Measurements from ENCODE around the gene CDKAL1. TPM values are rescaled to one million over a fixed set of nuclear protein-coding genes. Genes with fewer than 3 reads are reported as not detected.

Gene CDKAL1
- total and polyA plus RNA-seq, 2 of the 8 experiments (the other 6 are each of a cell fraction or from before 2014, with no cell fraction given) = 8.4 to 24.6 TPM

DNA sequence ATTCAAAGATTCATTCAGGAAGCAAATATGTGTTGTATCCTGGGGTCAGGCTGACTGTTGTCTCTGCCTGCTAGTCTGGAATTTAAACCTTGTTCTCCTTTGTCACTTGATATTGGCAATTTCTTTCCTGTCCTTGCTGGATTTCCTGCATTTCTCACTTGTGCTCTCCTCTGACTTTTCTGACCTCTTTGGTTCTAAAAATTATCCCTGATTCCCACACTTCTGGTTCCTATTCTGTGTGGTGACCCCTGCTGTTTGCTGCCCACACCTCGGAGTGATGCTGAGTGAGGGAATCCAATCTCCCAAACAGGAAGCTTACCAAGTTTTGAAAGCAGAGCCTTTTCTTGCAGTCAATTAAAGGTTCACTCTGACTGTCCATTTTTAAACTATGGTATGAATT, 345.3 kb downstream of the CDKAL1 start:
- Histone ChIP-seq H2BK12ac (ENCODE audit: low read depth, low read length) (no peak overlapping the region), H4K5ac (ENCODE audit: insufficient read length, low read depth, low read length) (peak overlapping the region; percentile 2), H3K79me1 (ENCODE audit: low read depth, low read length) (no peaks in the 10 kb centered on the region), H3K4me3 (ENCODE audit: extremely low read depth in 1 of 4, insufficient read depth in 2 of 4, low read depth in 3 of 4, low read length in 4 of 4) (no peak overlapping the region), H3K9ac (replicated peaks in 1 of 4; ENCODE audit: extremely low read depth in 1 of 4, low read depth in 3 of 4, low read length in 3 of 4) (no peak overlapping the region), H4K20me1 (replicated peaks in 1 of 2; ENCODE audit: control insufficient read depth in 1 of 2, insufficient read depth in 2 of 2, low read length in 2 of 2) (no peaks in the 10 kb centered on the region), H3K4ac (replicated peaks; ENCODE audit: insufficient read length, low read depth, low read length) (peak overlapping the region; percentile 36), H3K4me1 (replicated peaks in 1 of 4; ENCODE audit: control insufficient read depth in 3 of 4, insufficient read depth in 4 of 4, low read length in 3 of 4) (peaks cover 2 to 18% (median 12%) of the 10 kb centered on the region in 4 experiments; a peak in 6 of 7 replicates), H3K4me2 (ENCODE audit: insufficient read depth in 1 of 2, low read depth in 2 of 2, low read length in 2 of 2) (no peak overlapping the region), H3K23ac (ENCODE audit: insufficient read length) (no peak overlapping the region), H2AK5ac (ENCODE audit: low read depth, low read length) (no peak overlapping the region), H3K27ac (ENCODE audit: low read depth, low read length) (no peak overlapping the region), H3K23me2 (ENCODE audit: low read depth, low read length) (no peaks in the 10 kb centered on the region), H2BK15ac (ENCODE audit: low read length) (no peak overlapping the region), H2AFZ (ENCODE audit: low read length) (no peak overlapping the region), H3K79me2 (ENCODE audit: control insufficient read depth in 1 of 2, insufficient read depth in 2 of 2, low read length in 2 of 2) (no peaks in the 10 kb centered on the region), H3K36me3 (ENCODE audit: control insufficient read depth in 2 of 4, insufficient read depth in 4 of 4, low read length in 3 of 4) (no peaks in the 10 kb centered on the region), H3K14ac (ENCODE audit: insufficient read length) (no peak overlapping the region), H3K56ac (replicated peaks; ENCODE audit: insufficient read length, low read depth, low read length) (no peak overlapping the region), H3K18ac (ENCODE audit: extremely low read depth, low read length) (peak overlapping the region; percentile 5; the same call in 1 of the 2 replicates), H3K9me3 (ENCODE audit: insufficient read depth in 2 of 2, low read depth in 1 of 2, low read length in 1 of 2) (peaks cover 0 to 3% of the 10 kb centered on the region in 2 experiments; a peak in 1 of 4 replicates), H4K91ac (replicated peaks; ENCODE audit: insufficient read length, low read length) (no peak overlapping the region), H3K27me3 (replicated peaks in 1 of 4; ENCODE audit: control insufficient read depth in 3 of 4, extremely low read depth in 1 of 4, insufficient read depth in 3 of 4, low read length in 3 of 4) (no peaks in the 10 kb centered on the region), H4K8ac (ENCODE audit: extremely low read depth, insufficient read depth, low read length) (no peak overlapping the region), H2BK5ac (ENCODE audit: low read depth, low read length) (peak overlapping the region; percentile 84; the same call in 1 of the 2 replicates), H2BK20ac (ENCODE audit: low read length) (no peak overlapping the region), H2BK120ac (replicated peaks; ENCODE audit: low read depth, low read length) (peak overlapping the region; percentile 79)
- TF ChIP-seq RFX5 (IDR thresholded peaks at IDR 0.05; ENCODE audit: borderline replicate concordance, low read depth, low read length) (no peak), ASH2L (IDR thresholded peaks at IDR 0.05; ENCODE audit: low read length) (no peak), CREB1 (IDR thresholded peaks at IDR 0.05) (no peak), CEBPB (IDR thresholded peaks at IDR 0.05; ENCODE audit: low read depth, low read length) (no peak), POU5F1 (IDR thresholded peaks at IDR 0.05; ENCODE audit: low read depth, low read length) (no peak), ZNF274 (IDR thresholded peaks at IDR 0.05; ENCODE audit: borderline replicate concordance, extremely low read depth, low read length) (no peak), RXRA (IDR thresholded peaks at IDR 0.05; ENCODE audit: insufficient read depth, low read depth, low read length) (no peak), GABPA (IDR thresholded peaks at IDR 0.05; ENCODE audit: borderline replicate concordance, insufficient read depth, low read length) (no peak), BCL11A (IDR thresholded peaks at IDR 0.05; ENCODE audit: low read depth in 2 of 2, low read length in 2 of 2) (no peak)
- TF ChIP-seq, protein P1, sequence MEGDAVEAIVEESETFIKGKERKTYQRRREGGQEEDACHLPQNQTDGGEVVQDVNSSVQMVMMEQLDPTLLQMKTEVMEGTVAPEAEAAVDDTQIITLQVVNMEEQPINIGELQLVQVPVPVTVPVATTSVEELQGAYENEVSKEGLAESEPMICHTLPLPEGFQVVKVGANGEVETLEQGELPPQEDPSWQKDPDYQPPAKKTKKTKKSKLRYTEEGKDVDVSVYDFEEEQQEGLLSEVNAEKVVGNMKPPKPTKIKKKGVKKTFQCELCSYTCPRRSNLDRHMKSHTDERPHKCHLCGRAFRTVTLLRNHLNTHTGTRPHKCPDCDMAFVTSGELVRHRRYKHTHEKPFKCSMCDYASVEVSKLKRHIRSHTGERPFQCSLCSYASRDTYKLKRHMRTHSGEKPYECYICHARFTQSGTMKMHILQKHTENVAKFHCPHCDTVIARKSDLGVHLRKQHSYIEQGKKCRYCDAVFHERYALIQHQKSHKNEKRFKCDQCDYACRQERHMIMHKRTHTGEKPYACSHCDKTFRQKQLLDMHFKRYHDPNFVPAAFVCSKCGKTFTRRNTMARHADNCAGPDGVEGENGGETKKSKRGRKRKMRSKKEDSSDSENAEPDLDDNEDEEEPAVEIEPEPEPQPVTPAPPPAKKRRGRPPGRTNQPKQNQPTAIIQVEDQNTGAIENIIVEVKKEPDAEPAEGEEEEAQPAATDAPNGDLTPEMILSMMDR (IDR thresholded peaks at IDR 0.05; ENCODE audit: control extremely low read depth in 1 of 3, insufficient read depth in 1 of 3, low read depth in 1 of 3, low read length in 3 of 3) = no peak
- TF ChIP-seq, protein P2, sequence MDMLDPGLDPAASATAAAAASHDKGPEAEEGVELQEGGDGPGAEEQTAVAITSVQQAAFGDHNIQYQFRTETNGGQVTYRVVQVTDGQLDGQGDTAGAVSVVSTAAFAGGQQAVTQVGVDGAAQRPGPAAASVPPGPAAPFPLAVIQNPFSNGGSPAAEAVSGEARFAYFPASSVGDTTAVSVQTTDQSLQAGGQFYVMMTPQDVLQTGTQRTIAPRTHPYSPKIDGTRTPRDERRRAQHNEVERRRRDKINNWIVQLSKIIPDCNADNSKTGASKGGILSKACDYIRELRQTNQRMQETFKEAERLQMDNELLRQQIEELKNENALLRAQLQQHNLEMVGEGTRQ (IDR thresholded peaks at IDR 0.05; ENCODE audit: low read length) = no peak
- WGBS, 2 experiments (ENCODE audit: extremely low coverage in 1 of 2, insufficient coverage in 1 of 2, insufficient read length in 1 of 2, insufficient replicate concordance in 2 of 2, low coverage in 1 of 2, low lambda C conversion rate in 2 of 2, missing lambda C conversion rate in 1 of 2) = 79% methylated on average over 1 of the region's 1 CpG; no CpG with 5 or more reads in 1 of the 2 experiments
- DNase-seq (ENCODE audit: low read depth in 1 of 2, low spot score in 2 of 2) = no peak
- FAIRE-seq = no peak
- ChIA-PET POLR2A (ENCODE audit: partially characterized antibody) (no interaction called here), CTCF (ENCODE audit: partially characterized antibody) (no interaction called here)

Measured in H1 (cell line).